ENCODE data around the gene ANGPTL4.

The ANGPTL4 gene

GRCh38 chr19:8412783-8413628 is 49.1 kb downstream of the ANGPTL4 start, which contains the start of gene MARCHF2:
TSS of gene MARCHF2 (plus strand) at chr19:8413305. CDS start at chr19:8421841, 8,536 bp downstream.
- DNase-seq: peak; percentile 47 to 98 (median 94)

GRCh38 chr19:8413629-8413995 is 49.7 kb downstream of the ANGPTL4 start:
- DNase-seq: no peak

GRCh38 chr19:8416796-8417195 is 52.8 kb downstream of the ANGPTL4 start:
- DNase-seq: no peak

- no peak for DNase-seq
Observed at GRCh38 chr19:8421484-8422461, 57.8 kb downstream of the ANGPTL4 start.

GRCh38 chr19:8423817-8424223 is 59.9 kb downstream of the ANGPTL4 start:
- DNase-seq: peak in 12 of 58 donors; percentile 2 to 77 (median 32)
